Esophagus squamous epithelium (tissue), 4 donors: ENCODE results near the gene UBE2M.

Source experiments
- CTCF ChIP-seq, 6 experiments: fragments of 450-650 bp in 4 of 6; fragments of 200-600 bp in 2 of 6; sonication (generic) in 2 of 6; IDR thresholded peaks; one replicate each; pipeline ENCODE4 v1.5.1; 2016 to 2019; ENCODE audit warnings: antibody characterized with exemption in 6 of 6, mild to moderate bottlenecking in 4 of 6, moderate library complexity in 4 of 6
- POLR2A ChIP-seq, 4 donors: fragments of 450-650 bp; IDR thresholded peaks; one replicate each; pipeline ENCODE4 v1.6.1; 2017; ENCODE audit warnings: antibody characterized with exemption in 4 of 4, mild to moderate bottlenecking in 4 of 4, moderate library complexity in 3 of 4

DNA sequence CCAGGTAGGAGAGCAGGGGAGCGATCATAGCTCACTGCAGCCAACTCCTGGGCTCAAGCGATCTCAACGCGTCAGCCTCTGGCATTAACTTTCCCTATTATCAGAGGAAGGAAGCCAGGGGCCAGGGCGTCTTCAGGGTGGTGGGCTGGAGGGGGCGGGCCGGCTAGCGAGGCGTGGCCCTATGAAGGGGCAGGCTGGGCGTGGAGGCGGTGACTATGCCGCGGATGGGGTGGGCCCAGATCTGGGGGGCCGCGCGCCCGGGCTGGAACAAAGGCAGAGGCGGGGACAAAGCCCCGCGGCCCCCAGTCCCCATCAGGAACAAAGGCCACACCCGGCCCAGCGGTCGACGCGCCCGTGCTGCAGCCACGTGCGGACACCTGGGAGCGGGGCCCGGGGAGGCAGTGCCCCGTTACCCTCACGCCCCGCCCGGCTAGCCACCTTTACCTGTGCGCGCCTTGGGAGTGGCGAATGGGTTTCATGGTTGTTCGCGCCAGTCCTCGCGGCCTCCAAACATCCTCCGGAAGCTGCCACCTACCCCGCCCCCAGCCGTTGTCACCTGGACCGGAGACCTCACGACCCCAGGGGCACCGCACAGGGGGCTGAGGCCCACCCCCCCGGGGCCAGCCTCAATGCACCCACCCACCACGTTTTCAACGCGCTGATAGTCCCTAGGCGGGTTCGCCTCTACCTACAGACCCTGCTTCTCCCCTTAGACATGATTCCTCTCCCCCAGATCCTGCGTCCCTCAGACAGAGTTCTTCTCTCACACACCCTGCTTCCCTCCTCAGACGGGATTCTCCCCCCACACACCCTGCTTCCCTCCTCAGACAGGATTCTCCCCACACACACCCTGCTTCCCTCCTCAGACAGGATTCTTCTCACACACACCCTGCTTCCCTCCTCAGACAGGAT is 19.9 kb downstream of the UBE2M start:
- TF ChIP-seq POLR2A (IDR thresholded peaks at IDR 0.05) (no peak), CTCF (IDR thresholded peaks at IDR 0.05) (no peak)
